ENCODE measurements around the gene PPP6R3. TPM values are rescaled to one million over a fixed set of nuclear protein-coding genes. Genes with fewer than 3 reads are reported as not detected.

Gene PPP6R3
- total RNA-seq, 1 experiment from 2014 or later = 129 TPM

DNA sequence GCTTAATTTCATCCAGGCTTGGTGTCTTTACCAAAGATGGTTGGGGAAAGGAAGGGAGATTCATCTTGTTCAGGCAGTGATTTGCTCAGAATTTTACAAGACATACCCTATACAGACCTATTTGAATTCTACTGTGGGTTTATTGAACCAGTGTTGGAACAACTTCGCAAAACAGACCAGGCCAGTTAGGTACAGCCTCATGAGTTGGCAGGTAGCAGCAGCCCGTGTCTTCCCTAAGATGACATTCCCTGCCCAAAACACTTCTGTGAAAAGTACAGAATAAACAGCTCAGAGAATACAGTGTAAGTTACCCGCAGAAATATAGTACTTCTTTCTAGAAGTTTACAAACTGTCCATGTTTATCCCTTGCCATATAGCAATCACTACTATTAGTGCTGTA is 121.3 kb downstream of the PPP6R3 start:
- CTCF ChIA-PET = no interaction called here
- intact Hi-C loops (cut with micrococcal nuclease; ENCODE audit: unreplicated experiment) = no loop called here
- no TSS peak for BruUV-seq (replicated peaks)

DNA sequence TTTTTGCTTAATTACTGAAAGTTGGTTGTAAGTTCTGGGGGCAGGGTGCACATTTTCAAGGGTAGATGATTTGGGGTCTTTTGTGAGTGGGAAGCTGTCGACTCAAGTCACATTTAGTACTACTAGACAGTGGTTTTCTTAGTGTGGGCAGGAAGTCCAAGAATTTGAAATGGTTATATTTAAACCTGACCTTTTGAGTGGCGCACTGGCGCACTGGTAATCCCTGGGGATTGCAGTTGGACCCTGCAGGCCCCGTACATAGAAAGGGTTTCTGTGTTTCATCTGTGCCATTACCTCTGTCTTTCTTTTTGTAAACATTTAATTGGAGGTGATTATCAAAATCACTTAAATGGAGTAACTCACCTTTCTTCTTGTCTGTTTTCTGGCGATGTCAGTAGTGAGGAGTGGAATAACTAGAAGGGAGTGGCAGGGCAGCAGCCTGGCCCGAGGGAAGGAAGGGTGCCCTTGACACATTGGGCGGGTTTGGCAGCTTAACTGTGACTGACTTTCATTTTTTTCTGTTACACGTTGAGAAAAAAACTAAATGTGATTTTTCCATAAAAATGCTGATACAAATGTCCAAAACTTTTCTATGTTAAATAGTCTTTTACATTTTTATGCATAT is 122.0 kb downstream of the PPP6R3 start:
- ChIA-PET CTCF (no interaction called here), POLR2A (ENCODE audit: unreplicated experiment) (interaction anchor here (0.6 kb wide), 1 partner anchor 251 kb away, joined by 3 read pairs; no protein-coding TSS in a partner anchor)
- Histone ChIP-seq H3K36me3 (ENCODE audit: low read depth) (peaks cover 38% of the 10 kb centered on the region), H3K9me2 (ENCODE audit: insufficient read depth) (no peaks in the 10 kb centered on the region), H3K27ac (no peak overlapping the region), H3K4me1 (replicated peaks; ENCODE audit: insufficient read depth) (no peaks in the 10 kb centered on the region), H3K9me3 (ENCODE audit: insufficient read depth, low read depth) (no peaks in the 10 kb centered on the region), H4K20me1 (ENCODE audit: insufficient read depth) (peaks cover 44% of the 10 kb centered on the region), H3K79me2 (ENCODE audit: low read depth) (no peaks in the 10 kb centered on the region), H3F3A (ENCODE audit: insufficient read depth, low read depth) (peaks cover 15% of the 10 kb centered on the region; the same call in 1 of the 2 replicates), H3K4me3 (no peak overlapping the region), H3K4me2 (no peak overlapping the region), H2AFZ (no peak overlapping the region), H3K27me3 (ENCODE audit: insufficient read depth, low read depth) (no peaks in the 10 kb centered on the region)
- DNase-seq = peak in 1 of 2 experiments; percentile 7
- TF ChIP-seq, protein P1, sequence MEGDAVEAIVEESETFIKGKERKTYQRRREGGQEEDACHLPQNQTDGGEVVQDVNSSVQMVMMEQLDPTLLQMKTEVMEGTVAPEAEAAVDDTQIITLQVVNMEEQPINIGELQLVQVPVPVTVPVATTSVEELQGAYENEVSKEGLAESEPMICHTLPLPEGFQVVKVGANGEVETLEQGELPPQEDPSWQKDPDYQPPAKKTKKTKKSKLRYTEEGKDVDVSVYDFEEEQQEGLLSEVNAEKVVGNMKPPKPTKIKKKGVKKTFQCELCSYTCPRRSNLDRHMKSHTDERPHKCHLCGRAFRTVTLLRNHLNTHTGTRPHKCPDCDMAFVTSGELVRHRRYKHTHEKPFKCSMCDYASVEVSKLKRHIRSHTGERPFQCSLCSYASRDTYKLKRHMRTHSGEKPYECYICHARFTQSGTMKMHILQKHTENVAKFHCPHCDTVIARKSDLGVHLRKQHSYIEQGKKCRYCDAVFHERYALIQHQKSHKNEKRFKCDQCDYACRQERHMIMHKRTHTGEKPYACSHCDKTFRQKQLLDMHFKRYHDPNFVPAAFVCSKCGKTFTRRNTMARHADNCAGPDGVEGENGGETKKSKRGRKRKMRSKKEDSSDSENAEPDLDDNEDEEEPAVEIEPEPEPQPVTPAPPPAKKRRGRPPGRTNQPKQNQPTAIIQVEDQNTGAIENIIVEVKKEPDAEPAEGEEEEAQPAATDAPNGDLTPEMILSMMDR (conservative IDR thresholded peaks at IDR 0.05) = no peak
- TF ChIP-seq EZH2 (IDR thresholded peaks at IDR 0.05; ENCODE audit: low read depth) = no peak
- no TSS peak for BruUV-seq (replicated peaks)
- intact Hi-C loops (cut with micrococcal nuclease; ENCODE audit: unreplicated experiment) = no loop called here

More for the DNA sequence above, 121.3 kb downstream of the PPP6R3 start:
- TF ChIP-seq EZH2 (IDR thresholded peaks at IDR 0.05; ENCODE audit: low read depth) = no peak
- TF ChIP-seq, protein P1 (conservative IDR thresholded peaks at IDR 0.05) = no peak
- Histone ChIP-seq H3K4me2 (no peak overlapping the region), H3K4me3 (no peak overlapping the region), H3K27ac (no peak overlapping the region), H3K9me2 (ENCODE audit: insufficient read depth) (no peaks in the 10 kb centered on the region), H3K9me3 (ENCODE audit: insufficient read depth, low read depth) (no peaks in the 10 kb centered on the region), H2AFZ (no peak overlapping the region), H3K79me2 (ENCODE audit: low read depth) (no peaks in the 10 kb centered on the region), H3K36me3 (ENCODE audit: low read depth) (peaks cover 39% of the 10 kb centered on the region), H4K20me1 (ENCODE audit: insufficient read depth) (peaks cover 41% of the 10 kb centered on the region), H3F3A (ENCODE audit: insufficient read depth, low read depth) (peaks cover 15% of the 10 kb centered on the region; the same call in 1 of the 2 replicates), H3K27me3 (ENCODE audit: insufficient read depth, low read depth) (no peaks in the 10 kb centered on the region), H3K4me1 (replicated peaks; ENCODE audit: insufficient read depth) (no peaks in the 10 kb centered on the region)
- no peak for DNase-seq
- POLR2A ChIA-PET (ENCODE audit: unreplicated experiment) = interaction anchor here (0.6 kb wide), 1 partner anchor 250 kb away, joined by 3 read pairs; no protein-coding TSS in a partner anchor

DNA sequence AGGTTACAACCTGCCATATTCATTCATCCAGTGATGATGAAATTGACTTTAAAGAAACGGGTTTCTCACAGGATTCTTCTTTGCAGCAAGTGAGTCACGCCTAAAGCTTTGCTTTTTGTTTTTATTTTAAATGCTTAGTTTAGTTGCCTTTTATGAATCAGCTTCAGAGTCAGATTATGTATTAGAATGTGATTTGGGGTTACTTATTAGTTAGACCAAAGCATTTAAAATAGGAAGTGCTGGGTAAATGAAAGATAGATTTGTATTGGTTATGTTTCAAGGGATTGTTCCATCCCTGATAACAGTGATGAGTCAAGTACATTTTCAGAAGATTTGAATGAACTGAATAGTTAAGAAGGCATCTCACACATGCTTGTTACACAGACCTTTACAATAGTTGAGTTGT is 122.5 kb downstream of the PPP6R3 start:
- H2AFZ ChIP-seq = no peak overlapping the region
- H3K9me3 ChIP-seq (ENCODE audit: insufficient read depth, low read depth) = no peaks in the 10 kb centered on the region
- intact Hi-C loops (cut with micrococcal nuclease; ENCODE audit: unreplicated experiment) = no loop called here
- H3K4me3 ChIP-seq = no peak overlapping the region
- DNase-seq = no peak
- BruUV-seq (replicated peaks) = no TSS peak
- ChIA-PET POLR2A (ENCODE audit: unreplicated experiment) (no interaction called here), CTCF (no interaction called here)
- no peak overlapping the region for H3K4me2 ChIP-seq
- H3K27ac ChIP-seq = no peak overlapping the region
- peaks cover 44% of the 10 kb centered on the region for H4K20me1 ChIP-seq (ENCODE audit: insufficient read depth)
- H3K36me3 ChIP-seq (ENCODE audit: low read depth) = peaks cover 38% of the 10 kb centered on the region
- TF ChIP-seq EZH2 (IDR thresholded peaks at IDR 0.05; ENCODE audit: low read depth) = no peak
- TF ChIP-seq, protein P1 (conservative IDR thresholded peaks at IDR 0.05) = no peak
- H3K27me3 ChIP-seq (ENCODE audit: insufficient read depth, low read depth) = no peaks in the 10 kb centered on the region
- H3K4me1 ChIP-seq (replicated peaks; ENCODE audit: insufficient read depth) = no peaks in the 10 kb centered on the region
- no peaks in the 10 kb centered on the region for H3K79me2 ChIP-seq (ENCODE audit: low read depth)
- H3K9me2 ChIP-seq (ENCODE audit: insufficient read depth) = no peaks in the 10 kb centered on the region
- H3F3A ChIP-seq (ENCODE audit: insufficient read depth, low read depth) = peaks cover 15% of the 10 kb centered on the region; the same call in 1 of the 2 replicates
